ENCODE results near the gene ODAPH.
"Not testable (repeated sequence)": the region's sequence is repeated elsewhere in the genome, so short reads cannot be mapped to it uniquely, and the experiment has no call there.

ODAPH gene, protein sequence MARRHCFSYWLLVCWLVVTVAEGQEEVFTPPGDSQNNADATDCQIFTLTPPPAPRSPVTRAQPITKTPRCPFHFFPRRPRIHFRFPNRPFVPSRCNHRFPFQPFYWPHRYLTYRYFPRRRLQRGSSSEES

DNA sequence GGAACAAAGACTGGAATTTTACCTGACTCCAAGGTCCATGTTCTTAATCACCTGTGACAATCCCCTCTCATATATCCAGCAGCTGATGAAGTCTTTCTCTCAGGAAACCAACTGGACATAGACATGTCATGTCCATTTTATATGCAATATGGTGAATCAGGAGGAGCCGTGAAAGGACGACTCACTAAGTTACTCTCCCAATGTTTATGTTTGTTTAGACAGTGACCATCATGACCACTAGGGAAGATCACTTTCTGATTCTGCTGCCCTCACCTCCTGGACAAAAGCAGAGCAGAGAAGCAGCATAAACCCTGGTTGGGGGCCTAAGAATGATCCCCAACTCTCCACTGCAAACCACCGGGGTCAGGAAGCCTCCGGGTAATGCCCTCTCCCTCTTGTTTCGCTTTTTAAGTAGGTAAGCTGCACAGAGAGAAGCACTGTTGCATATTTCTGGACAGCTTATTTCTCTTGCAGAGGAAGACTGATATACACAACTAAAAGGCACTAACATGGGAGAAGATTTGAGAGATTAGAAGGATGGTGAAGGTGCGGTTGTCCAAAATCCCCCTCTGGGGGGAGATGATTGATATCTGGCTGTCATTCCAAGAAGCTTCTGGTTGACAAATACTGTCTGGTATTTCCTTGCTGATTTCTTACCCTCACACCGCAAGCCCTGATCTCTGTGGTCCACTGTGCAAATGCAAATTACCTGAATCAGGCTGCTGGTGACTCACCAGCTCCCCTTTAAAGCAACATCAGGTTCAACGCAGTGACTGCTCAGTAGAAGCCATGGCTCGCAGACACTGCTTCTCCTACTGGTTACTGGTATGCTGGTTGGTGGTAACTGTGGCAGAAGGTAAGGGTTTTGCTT lies at the start of gene ODAPH:
Gene ODAPH (plus strand): TSS at position 773 of the 871 bp plus-strand sequence. CDS start 17 bp downstream, at position 790.
- DNase-seq = peak in 1 of 2 donors; percentile 24
- peak; percentile 85 for ATAC-seq

GRCh38 chr4:75509592-75509991 lies 46.3 kb upstream of the ODAPH start:
- not testable (repeated sequence) for H3K27ac Mint-ChIP-seq, H3K9me3 Mint-ChIP-seq, ATAC-seq, DNase-seq, H3K27me3 Mint-ChIP-seq
- peaks cover 32% of the 10 kb centered on the region for H3K4me1 Mint-ChIP-seq
- peak overlapping the region in 1 of 2 donors; percentile 44 for H3K4me3 Mint-ChIP-seq

More for the DNA sequence above, at the start of gene ODAPH:
- H3K27me3 Mint-ChIP-seq = peaks cover 11% of the 10 kb centered on the region
- no peaks in the 10 kb centered on the region for H3K9me3 Mint-ChIP-seq
- H3K4me1 Mint-ChIP-seq = no peaks in the 10 kb centered on the region
- H3K27ac Mint-ChIP-seq = no peak within 1 kb of the TSS
- no peak within 1 kb of the TSS for H3K4me3 Mint-ChIP-seq

- no peak overlapping the region for H3K4me3 Mint-ChIP-seq
- ATAC-seq (no peak), DNase-seq (no peak)
- H3K27me3 Mint-ChIP-seq = no peaks in the 10 kb centered on the region
- H3K4me1 Mint-ChIP-seq = peaks cover 32% of the 10 kb centered on the region
- peaks cover 7% of the 10 kb centered on the region in 2 donors for H3K9me3 Mint-ChIP-seq
- no peak overlapping the region for H3K27ac Mint-ChIP-seq
These were observed 44.0 kb upstream of the ODAPH start for GRCh38 chr4:75511841-75512240.

DNA sequence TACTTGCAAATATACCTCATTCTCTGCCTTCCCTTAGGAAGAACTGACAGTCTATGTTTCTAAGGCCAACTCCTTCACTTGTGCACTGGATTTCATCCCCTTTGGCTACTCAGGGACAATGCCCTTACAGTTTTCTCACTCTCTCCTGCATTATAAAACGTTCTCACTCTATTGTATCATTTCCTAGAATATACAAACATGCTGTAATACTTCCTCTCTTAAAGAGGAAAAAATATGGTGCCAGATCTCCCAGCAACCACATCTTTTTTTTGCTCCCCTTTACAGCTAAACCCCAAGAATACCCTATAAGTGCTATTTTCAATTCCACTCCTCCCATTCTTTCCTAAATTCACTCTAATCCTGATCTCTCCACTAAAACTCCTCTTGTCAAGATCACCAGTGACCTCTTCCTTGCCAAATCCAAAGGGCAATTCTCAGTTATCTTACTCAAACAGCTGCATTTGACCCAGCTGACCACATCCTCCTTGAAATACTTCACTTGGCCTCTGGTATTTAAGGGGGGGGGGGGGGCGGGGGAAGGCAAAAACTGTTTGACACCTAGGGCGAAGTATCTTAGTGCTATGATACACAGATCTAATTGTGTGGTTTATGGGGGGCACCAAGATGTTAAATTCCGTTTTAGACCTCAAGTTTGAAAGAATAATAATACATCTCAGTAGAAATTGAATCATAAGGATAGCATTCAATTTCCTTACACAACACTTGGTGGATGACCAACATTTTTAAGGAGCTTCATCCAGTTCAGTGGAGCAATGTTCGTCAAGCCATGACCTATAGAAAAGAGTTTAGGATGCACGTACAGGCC lies 43.3 kb upstream of the ODAPH start:
- peaks cover 7% of the 10 kb centered on the region in 2 donors for H3K9me3 Mint-ChIP-seq
- peaks cover 35% of the 10 kb centered on the region for H3K4me1 Mint-ChIP-seq
- ATAC-seq (no peak), DNase-seq (no peak)
- H3K27me3 Mint-ChIP-seq = no peaks in the 10 kb centered on the region
- H3K4me3 Mint-ChIP-seq = peak overlapping the region in 1 of 2 donors; percentile 90
- no peak overlapping the region for H3K27ac Mint-ChIP-seq

- Mint-ChIP-seq H3K27me3 (no peaks in the 10 kb centered on the region), H3K9me3 (peaks cover 7% of the 10 kb centered on the region in 2 donors), H3K4me3 (peak overlapping the region in 1 of 2 donors; percentile 90), H3K4me1 (peaks cover 37% of the 10 kb centered on the region), H3K27ac (peak overlapping the region; percentile 96 to 97)
- ATAC-seq (no peak), DNase-seq (no peak)
These were observed 42.2 kb upstream of the ODAPH start for GRCh38 chr4:75513526-75514130.

DNA sequence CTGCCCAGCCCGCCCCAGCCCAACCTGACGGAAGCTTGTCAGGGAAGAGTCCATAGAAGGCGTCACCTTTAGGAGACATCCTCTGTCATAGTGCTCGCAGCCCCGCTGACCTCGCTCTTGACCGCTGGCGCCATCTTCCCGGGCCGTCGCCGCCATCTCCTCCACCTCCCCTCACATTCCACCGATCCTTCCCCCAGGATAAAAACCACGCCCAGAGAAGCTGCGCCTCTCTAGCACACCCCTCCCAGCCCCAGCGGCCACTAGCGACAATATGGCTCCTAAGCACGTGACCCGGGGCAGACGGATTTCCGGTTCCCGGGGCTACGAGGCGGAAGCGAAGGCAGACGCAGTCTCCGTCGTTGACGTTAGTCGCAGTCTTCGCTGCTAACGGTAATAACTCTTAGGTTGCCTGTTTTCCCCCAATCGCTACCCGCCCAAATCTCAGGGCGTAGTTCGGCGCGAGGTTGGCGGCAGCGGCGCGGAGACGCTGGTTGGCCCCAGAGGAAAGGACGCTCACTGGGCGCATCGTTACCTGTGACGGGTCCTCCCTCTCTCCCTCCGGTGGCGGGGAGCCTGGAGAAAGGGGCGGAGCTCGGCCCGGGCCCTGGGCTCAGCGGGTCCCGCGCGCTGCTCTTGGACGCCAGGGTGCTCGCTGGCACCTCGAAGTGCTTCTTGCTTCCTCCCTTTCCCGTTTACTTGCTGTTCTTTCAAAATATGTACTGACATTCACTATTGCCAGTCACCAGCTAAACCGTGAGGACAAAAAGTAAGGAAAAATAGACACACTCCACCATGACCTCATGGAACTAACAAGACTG lies 41.5 kb upstream of the ODAPH start, which contains the start of the genes RCHY1 and THAP6:
Gene RCHY1 (minus strand): TSS at position 273 of the 818 bp plus-strand sequence. CDS start 117 bp downstream, at position 156.
Gene THAP6 (plus strand): TSS at position 343 of the 818 bp plus-strand sequence. CDS start 980 bp downstream, outside the sequence.
- H3K4me1 Mint-ChIP-seq = peaks cover 36% of the 10 kb centered on the region
- H3K4me3 Mint-ChIP-seq = peak within 1 kb of the TSS in 1 of 2 donors; percentile 90
- ATAC-seq (peak; percentile 94), DNase-seq (peak; percentile 88 to 92)
- H3K9me3 Mint-ChIP-seq = peaks cover 7% of the 10 kb centered on the region in 2 donors
- H3K27ac Mint-ChIP-seq = peak within 1 kb of the TSS; percentile 96 to 97
- no peaks in the 10 kb centered on the region for H3K27me3 Mint-ChIP-seq

DNA sequence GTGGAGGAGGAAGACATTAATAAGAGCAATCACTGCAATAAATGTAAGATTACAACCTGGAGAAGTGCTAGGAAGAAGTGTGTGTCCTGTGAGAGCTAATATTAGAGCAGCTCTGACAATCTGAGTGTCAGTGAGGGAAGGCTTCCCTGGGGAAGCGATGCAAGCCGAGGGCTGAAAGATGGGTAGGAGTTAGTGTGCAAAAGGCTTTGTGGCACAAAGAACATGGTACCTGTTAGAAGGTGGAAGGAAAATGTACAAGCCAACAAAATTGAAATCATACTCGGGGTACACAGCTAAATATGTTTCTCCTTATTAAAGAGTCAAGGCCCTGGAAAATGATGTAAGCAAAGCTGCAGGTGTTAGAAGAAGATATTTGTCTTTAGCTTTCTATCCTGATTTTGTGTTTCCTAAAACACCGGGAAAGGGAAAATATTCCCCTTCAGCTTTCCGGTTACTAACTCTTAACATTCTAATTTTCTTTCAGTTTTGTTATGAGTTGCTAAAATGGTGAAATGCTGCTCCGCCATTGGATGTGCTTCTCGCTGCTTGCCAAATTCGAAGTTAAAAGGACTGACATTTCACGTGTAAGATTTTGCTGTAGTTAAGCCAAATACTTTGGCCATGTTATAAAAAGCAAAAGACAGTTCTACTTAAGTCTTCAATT lies 40.8 kb upstream of the ODAPH start:
- no peak for DNase-seq
- H3K4me3 Mint-ChIP-seq = peak overlapping the region in 1 of 2 donors; percentile 90
- peaks cover 0 to under 1% of the 10 kb centered on the region in 2 donors for H3K9me3 Mint-ChIP-seq
- no peak for ATAC-seq
- H3K27ac Mint-ChIP-seq = peak overlapping the region; percentile 96 to 97
- no peaks in the 10 kb centered on the region for H3K27me3 Mint-ChIP-seq
- H3K4me1 Mint-ChIP-seq = peaks cover 31% of the 10 kb centered on the region

DNA sequence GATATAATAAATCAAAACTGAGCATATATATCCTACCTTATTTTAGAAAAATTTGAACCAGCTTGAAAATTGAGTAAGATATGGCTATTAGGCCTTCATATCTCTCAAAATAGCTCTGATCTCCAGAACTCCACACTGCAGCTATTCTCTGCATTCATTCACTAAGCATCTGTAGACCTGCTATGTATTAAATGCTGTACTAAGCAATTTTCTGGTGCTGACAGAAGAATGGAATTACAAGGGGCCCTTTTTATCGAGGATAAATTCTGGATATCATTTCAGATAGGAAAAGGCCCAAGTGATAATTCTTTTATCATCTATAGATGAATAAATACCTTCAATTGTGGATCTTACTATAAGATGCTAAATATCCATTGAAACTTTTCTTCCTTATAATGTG lies 39.7 kb upstream of the ODAPH start:
- no peak overlapping the region for H3K4me3 Mint-ChIP-seq
- H3K4me1 Mint-ChIP-seq = peaks cover 31% of the 10 kb centered on the region
- H3K9me3 Mint-ChIP-seq = no peaks in the 10 kb centered on the region
- H3K27ac Mint-ChIP-seq = no peak overlapping the region
- H3K27me3 Mint-ChIP-seq = no peaks in the 10 kb centered on the region
- DNase-seq (no peak), ATAC-seq (no peak)

GRCh38 chr4:75519452-75519851 lies 36.4 kb upstream of the ODAPH start:
- DNase-seq, H3K27me3 Mint-ChIP-seq, H3K9me3 Mint-ChIP-seq, ATAC-seq, H3K4me3 Mint-ChIP-seq, H3K27ac Mint-ChIP-seq: not testable (repeated sequence)
- peaks cover 42% of the 10 kb centered on the region for H3K4me1 Mint-ChIP-seq

GRCh38 chr4:75525086-75525485 lies 30.8 kb upstream of the ODAPH start:
- Mint-ChIP-seq H3K27me3 (no peaks in the 10 kb centered on the region), H3K4me1 (peaks cover 30% of the 10 kb centered on the region), H3K27ac (peak overlapping the region in 1 of 2 donors; percentile 65), H3K9me3 (no peaks in the 10 kb centered on the region), H3K4me3 (no peak overlapping the region)
- DNase-seq = no peak
- no peak for ATAC-seq

- peaks cover 22% of the 10 kb centered on the region for H3K4me1 Mint-ChIP-seq
- no peak overlapping the region for H3K27ac Mint-ChIP-seq
- no peak for DNase-seq
- ATAC-seq = no peak
- H3K27me3 Mint-ChIP-seq = no peaks in the 10 kb centered on the region
- H3K4me3 Mint-ChIP-seq = no peak overlapping the region
- peaks cover 3 to 8% of the 10 kb centered on the region in 2 donors for H3K9me3 Mint-ChIP-seq
These were observed 30.0 kb upstream of the ODAPH start for GRCh38 chr4:75525910-75526309.

GRCh38 chr4:75527482-75527881 lies 28.4 kb upstream of the ODAPH start:
- Mint-ChIP-seq H3K27me3 (no peaks in the 10 kb centered on the region), H3K4me1 (peaks cover 18% of the 10 kb centered on the region), H3K4me3 (no peak overlapping the region), H3K9me3 (peaks cover 12 to 22% of the 10 kb centered on the region in 2 donors), H3K27ac (no peak overlapping the region)
- ATAC-seq (no peak), DNase-seq (no peak)

- H3K4me3 Mint-ChIP-seq = no peak overlapping the region
- H3K4me1 Mint-ChIP-seq = peaks cover 4% of the 10 kb centered on the region
These were observed 25.1 kb upstream of the ODAPH start for GRCh38 chr4:75530556-75531322.

More at GRCh38 chr4:75530556-75531322, 25.1 kb upstream of the ODAPH start:
- ATAC-seq = no peak
- DNase-seq = no peak
- H3K27me3 Mint-ChIP-seq = no peaks in the 10 kb centered on the region
- H3K27ac Mint-ChIP-seq = no peak overlapping the region
- peaks cover 20 to 36% of the 10 kb centered on the region in 2 donors for H3K9me3 Mint-ChIP-seq

Data from stimulated activated naive CD8-positive, alpha-beta T cell treated with anti-CD3 and anti-CD28 coated beads, Interleukin-15, amount 100 ng/mL, for 72 hours (primary cell).